Measurements from ENCODE around the gene TLL1. TPM values are rescaled to one million over a fixed set of nuclear protein-coding genes. Genes with fewer than 3 reads are reported as not detected.

Gene TLL1
- total and polyA plus RNA-seq, 2 of the 13 experiments (the other 11 are each of a cell fraction or from before 2014, with no cell fraction given), result not detected

GRCh38 chr4:165838575-165838974 is 34.5 kb upstream of the TLL1 start (continued):
- TF ChIP-seq ZNF142 (CRISPR knock-in tag; IDR thresholded peaks at IDR 0.05) (no peak), KLF12 (CRISPR knock-in tag; IDR thresholded peaks at IDR 0.05; ENCODE audit: borderline replicate concordance) (no peak), ZNF256 (CRISPR knock-in tag; conservative IDR thresholded peaks at IDR 0.05) (no peak), SRSF9 (IDR thresholded peaks at IDR 0.05; ENCODE audit: borderline replicate concordance, insufficient read depth, low read depth, low read length, poor library complexity, severe bottlenecking) (no peak), NR2F6 (IDR thresholded peaks at IDR 0.05) (no peak), NR2F6 (CRISPR knock-in tag; IDR thresholded peaks at IDR 0.05) (no peak), EEA1 (CRISPR knock-in tag; IDR thresholded peaks at IDR 0.05; ENCODE audit: borderline replicate concordance) (no peak), HMGA1 (CRISPR knock-in tag; conservative IDR thresholded peaks at IDR 0.05) (no peak), CCAR2 (optimal IDR thresholded peaks at IDR 0.05; ENCODE audit: low read depth, low read length) (no peak), HOXA9 (CRISPR knock-in tag; IDR thresholded peaks at IDR 0.05; ENCODE audit: borderline replicate concordance) (no peak), ZNF83 (CRISPR knock-in tag; IDR thresholded peaks at IDR 0.05; ENCODE audit: borderline replicate concordance) (no peak), CC2D1A (CRISPR knock-in tag; IDR thresholded peaks at IDR 0.05) (no peak), ZNF431 (CRISPR knock-in tag; IDR thresholded peaks at IDR 0.05; ENCODE audit: borderline replicate concordance, low read depth) (no peak), GABPB1 (CRISPR knock-in tag; IDR thresholded peaks at IDR 0.05) (no peak)
- TF ChIP-seq, protein P1, sequence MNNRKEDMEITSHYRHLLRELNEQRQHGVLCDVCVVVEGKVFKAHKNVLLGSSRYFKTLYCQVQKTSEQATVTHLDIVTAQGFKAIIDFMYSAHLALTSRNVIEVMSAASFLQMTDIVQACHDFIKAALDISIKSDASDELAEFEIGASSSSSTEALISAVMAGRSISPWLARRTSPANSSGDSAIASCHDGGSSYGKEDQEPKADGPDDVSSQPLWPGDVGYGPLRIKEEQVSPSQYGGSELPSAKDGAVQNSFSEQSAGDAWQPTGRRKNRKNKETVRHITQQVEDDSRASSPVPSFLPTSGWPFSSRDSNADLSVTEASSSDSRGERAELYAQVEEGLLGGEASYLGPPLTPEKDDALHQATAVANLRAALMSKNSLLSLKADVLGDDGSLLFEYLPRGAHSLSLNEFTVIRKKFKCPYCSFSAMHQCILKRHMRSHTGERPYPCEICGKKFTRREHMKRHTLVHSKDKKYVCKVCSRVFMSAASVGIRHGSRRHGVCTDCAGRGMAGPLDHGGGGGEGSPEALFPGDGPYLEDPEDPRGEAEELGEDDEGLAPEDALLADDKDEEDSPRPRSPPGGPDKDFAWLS (CRISPR knock-in tag; IDR thresholded peaks at IDR 0.05; ENCODE audit: borderline replicate concordance), result no peak

Measured in HepG2 (cell line).